Measurements from ENCODE around the gene SPEF2. TPM values are rescaled to one million over a fixed set of nuclear protein-coding genes. Genes with fewer than 3 reads are reported as not detected.

The SPEF2 gene
- total RNA-seq, 2 donors from 2014 or later: 2.4 to 7.9 TPM

DNA sequence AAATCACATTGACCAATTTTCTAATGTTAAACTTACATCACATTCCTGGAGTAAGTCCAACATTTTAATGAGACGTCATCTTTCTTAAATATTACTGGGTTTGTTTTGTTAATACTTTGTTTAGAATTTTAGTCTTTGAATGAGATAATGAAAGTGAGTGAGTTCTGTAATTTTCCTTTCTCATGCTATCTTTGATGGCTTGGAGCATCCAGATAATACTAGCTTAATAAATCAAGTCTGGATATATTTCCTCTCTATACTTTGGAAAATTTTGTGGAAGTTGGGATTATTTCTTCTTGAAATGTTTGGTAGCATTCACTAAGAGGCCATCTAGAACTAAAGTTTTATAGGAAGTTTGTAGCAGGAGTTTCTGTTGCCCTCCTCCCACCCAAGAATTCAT, 148.3 kb downstream of the SPEF2 start:
- Histone ChIP-seq H3K4me1 (replicated peaks) (no peaks in the 10 kb centered on the region), H3K9me3 (no peaks in the 10 kb centered on the region), H3K27ac (no peak overlapping the region), H3K27me3 (replicated peaks; ENCODE audit: insufficient read depth) (no peaks in the 10 kb centered on the region), H3K4me3 (no peak overlapping the region), H3K36me3 (no peaks in the 10 kb centered on the region)
- WGBS: 56% methylated on average over 1 of the region's 1 CpG
- DNase-seq (ENCODE audit: low spot score): no peak
- TF ChIP-seq CTCF (IDR thresholded peaks at IDR 0.05) (no peak), POLR2A (IDR thresholded peaks at IDR 0.05) (no peak), POLR2AphosphoS5 (IDR thresholded peaks at IDR 0.05) (no peak)
- intact Hi-C loops (cut with DNase I): no loop called here

- 77% methylated on average over 6 of the region's 6 CpGs for WGBS
- TF ChIP-seq POLR2AphosphoS5 (IDR thresholded peaks at IDR 0.05) (no peak), POLR2A (IDR thresholded peaks at IDR 0.05) (no peak), CTCF (IDR thresholded peaks at IDR 0.05) (no peak)
- no peak for DNase-seq (ENCODE audit: low spot score)
- Histone ChIP-seq H3K9me3 (no peaks in the 10 kb centered on the region), H3K4me3 (no peak overlapping the region), H3K36me3 (no peaks in the 10 kb centered on the region), H3K4me1 (replicated peaks) (no peaks in the 10 kb centered on the region), H3K27me3 (replicated peaks; ENCODE audit: insufficient read depth) (no peaks in the 10 kb centered on the region), H3K27ac (no peak overlapping the region)
- intact Hi-C loops (cut with DNase I): no loop called here
Observed at GRCh38 chr5:35771300-35771699, 153.6 kb downstream of the SPEF2 start.

- Histone ChIP-seq H3K27ac (no peak overlapping the region), H3K36me3 (no peaks in the 10 kb centered on the region), H3K4me1 (replicated peaks) (no peaks in the 10 kb centered on the region), H3K4me3 (no peak overlapping the region), H3K27me3 (replicated peaks; ENCODE audit: insufficient read depth) (no peaks in the 10 kb centered on the region), H3K9me3 (no peaks in the 10 kb centered on the region)
- TF ChIP-seq POLR2AphosphoS5 (IDR thresholded peaks at IDR 0.05): no peak
- TF ChIP-seq POLR2A (IDR thresholded peaks at IDR 0.05): no peak
- TF ChIP-seq CTCF (IDR thresholded peaks at IDR 0.05): no peak
- WGBS: 31% methylated on average over 2 of the region's 2 CpGs
- DNase-seq (ENCODE audit: low spot score): no peak
- intact Hi-C loops (cut with DNase I): no loop called here
Observed at GRCh38 chr5:35771839-35772238, 154.2 kb downstream of the SPEF2 start.

- DNase-seq (ENCODE audit: low spot score): no peak
- TF ChIP-seq POLR2AphosphoS5 (IDR thresholded peaks at IDR 0.05) (no peak), POLR2A (IDR thresholded peaks at IDR 0.05) (no peak), CTCF (IDR thresholded peaks at IDR 0.05) (no peak)
- intact Hi-C loops (cut with DNase I): no loop called here
- no peaks in the 10 kb centered on the region for H3K9me3 ChIP-seq
- no peaks in the 10 kb centered on the region for H3K36me3 ChIP-seq
- H3K27me3 ChIP-seq (replicated peaks; ENCODE audit: insufficient read depth): no peaks in the 10 kb centered on the region
- no peak overlapping the region for H3K4me3 ChIP-seq
- WGBS: 56% methylated on average over 6 of the region's 6 CpGs
- no peak overlapping the region for H3K27ac ChIP-seq
- H3K4me1 ChIP-seq (replicated peaks): no peaks in the 10 kb centered on the region
Observed at GRCh38 chr5:35773967-35774366, 156.3 kb downstream of the SPEF2 start.

- H3K4me3 ChIP-seq: no peak overlapping the region
- H3K9me3 ChIP-seq: no peaks in the 10 kb centered on the region
- H3K27ac ChIP-seq: no peak overlapping the region
- TF ChIP-seq CTCF (IDR thresholded peaks at IDR 0.05) (no peak), POLR2AphosphoS5 (IDR thresholded peaks at IDR 0.05) (no peak), POLR2A (IDR thresholded peaks at IDR 0.05) (no peak)
- H3K4me1 ChIP-seq (replicated peaks): no peaks in the 10 kb centered on the region
- intact Hi-C loops (cut with DNase I): loop anchor here (5.0 kb wide), 1 partner anchor 151 kb away; no protein-coding TSS in a partner anchor
- no peak for DNase-seq (ENCODE audit: low spot score)
- no peaks in the 10 kb centered on the region for H3K36me3 ChIP-seq
- H3K27me3 ChIP-seq (replicated peaks; ENCODE audit: insufficient read depth): no peaks in the 10 kb centered on the region
Observed at GRCh38 chr5:35776757-35777156, 159.1 kb downstream of the SPEF2 start.
